A549 (cell line): ENCODE data around the gene UPF2.

Experiments used
- MAFK ChIP-seq: fragments of 450-650 bp; IDR thresholded peaks from 2 replicates; pipeline ENCODE4 v1.6.1; 2014; ENCODE audit not compliant: partially characterized antibody
- TF ChIP-seq, protein P1 (sequence below): fragments of >200 bp; sonication (Bioruptor Twin); formaldehyde crosslinking; IDR thresholded peaks from 3 replicates; pipeline ENCODE4 v1.5.1; 2016

DNA sequence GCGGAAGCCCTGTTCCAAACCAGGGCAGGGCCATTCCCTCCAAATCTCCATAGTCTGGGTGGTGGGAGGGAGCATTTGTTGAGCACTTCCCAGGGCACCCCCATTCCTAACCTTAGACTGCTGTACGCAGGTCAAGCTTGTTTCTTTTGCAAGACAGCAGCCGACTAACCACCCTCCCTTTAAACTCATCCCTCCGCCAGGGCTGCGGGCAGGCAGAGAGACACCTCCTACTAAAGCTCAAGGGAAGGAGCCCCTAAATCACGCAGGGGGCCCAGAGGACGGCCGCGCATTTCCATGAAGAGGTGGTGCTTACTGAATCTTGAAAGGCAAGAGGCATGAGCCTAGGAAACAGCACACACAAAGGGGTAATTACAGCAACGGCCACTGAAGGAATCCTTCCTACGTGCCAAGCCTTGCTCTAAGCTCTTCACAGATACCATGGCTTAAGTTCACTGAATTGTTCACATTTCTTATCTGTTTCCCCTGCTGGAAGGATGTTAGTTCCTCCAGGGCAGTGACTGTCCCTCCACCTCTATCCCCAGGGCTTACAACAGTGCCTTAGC lies 129.4 kb downstream of the UPF2 start:
- TF ChIP-seq, protein P1, sequence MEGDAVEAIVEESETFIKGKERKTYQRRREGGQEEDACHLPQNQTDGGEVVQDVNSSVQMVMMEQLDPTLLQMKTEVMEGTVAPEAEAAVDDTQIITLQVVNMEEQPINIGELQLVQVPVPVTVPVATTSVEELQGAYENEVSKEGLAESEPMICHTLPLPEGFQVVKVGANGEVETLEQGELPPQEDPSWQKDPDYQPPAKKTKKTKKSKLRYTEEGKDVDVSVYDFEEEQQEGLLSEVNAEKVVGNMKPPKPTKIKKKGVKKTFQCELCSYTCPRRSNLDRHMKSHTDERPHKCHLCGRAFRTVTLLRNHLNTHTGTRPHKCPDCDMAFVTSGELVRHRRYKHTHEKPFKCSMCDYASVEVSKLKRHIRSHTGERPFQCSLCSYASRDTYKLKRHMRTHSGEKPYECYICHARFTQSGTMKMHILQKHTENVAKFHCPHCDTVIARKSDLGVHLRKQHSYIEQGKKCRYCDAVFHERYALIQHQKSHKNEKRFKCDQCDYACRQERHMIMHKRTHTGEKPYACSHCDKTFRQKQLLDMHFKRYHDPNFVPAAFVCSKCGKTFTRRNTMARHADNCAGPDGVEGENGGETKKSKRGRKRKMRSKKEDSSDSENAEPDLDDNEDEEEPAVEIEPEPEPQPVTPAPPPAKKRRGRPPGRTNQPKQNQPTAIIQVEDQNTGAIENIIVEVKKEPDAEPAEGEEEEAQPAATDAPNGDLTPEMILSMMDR, result no peak
- TF ChIP-seq MAFK, result no peak
